Left lung (tissue), 10 donors: ENCODE results near the gene RIOK3. TPM values are rescaled to one million over a fixed set of nuclear protein-coding genes. Genes with fewer than 3 reads are reported as not detected.

ENCODE experiments used
- ATAC-seq: fragments of 200-7000 bp; cut with Tn5 transposase; one replicate; pipeline ENCODE4 v1.9.1; 2020; ENCODE audit warnings: moderate library complexity
- DNase-seq, 4 donors: peaks; one replicate each; pipeline ENCODE4 v3.0.0-alpha.2; 2013 to 2020
- H3K27ac ChIP-seq, 2 donors: fragments of 200-600 bp; sonication (generic) in 1 of 2; one replicate each; pipeline versions ENCODE4 v1.5.0 to v1.8.0; 2020 to 2021
- H3K27me3 ChIP-seq, 2 donors: fragments of 200-600 bp; sonication (generic) in 1 of 2; one replicate each; pipeline versions ENCODE4 v1.5.0 to v1.8.0; 2020 to 2021
- H3K36me3 ChIP-seq, 2 donors: fragments of 200-600 bp; sonication (generic) in 1 of 2; one replicate each; pipeline versions ENCODE4 v1.5.0 to v1.8.0; 2020 to 2021
- H3K4me1 ChIP-seq, 2 donors: fragments of 200-600 bp; one replicate each; pipeline ENCODE4 v1.8.0; 2021
- H3K4me3 ChIP-seq, 2 donors: fragments of 200-600 bp; sonication (generic) in 1 of 2; one replicate each; pipeline versions ENCODE4 v1.5.0 to v1.8.0; 2020 to 2021; ENCODE audit warnings: mild to moderate bottlenecking in 1 of 2
- H3K9me3 ChIP-seq, 2 donors: fragments of 200-600 bp; sonication (generic) in 1 of 2; one replicate each; pipeline versions ENCODE4 v1.5.0 to v1.8.0; 2020 to 2021
- intact Hi-C, 2 donors: fragments of 100-400 bp; cut with DNase I; formaldehyde crosslinking; loops; one replicate each; pipeline versions ENCODE4 v1.11.2 to v1.14.2; 2022
- polyA plus RNA-seq, 6 donors: library from polyadenylated mRNA; unstranded; fragments of 120-200 nt; gene quantifications; one replicate each; pipeline ENCODE4 v1.2.1, GENCODE V29; 2013; ENCODE audit not compliant: insufficient read length in 6 of 6
- total RNA-seq, 2 donors: library from RNA; stranded (reverse); fragmentation: NEBNext Ultra II Directional; extraction: Animal tissue kit (Norgen Biotek cat#: 25700); gene quantifications; one replicate each; pipeline ENCODE4 v1.2.1, GENCODE V29; 2021
- TF ChIP-seq, protein P1 (sequence below), 2 donors: fragments of 200-600 bp; sonication (generic) in 1 of 2; IDR thresholded peaks; one replicate each; pipeline versions ENCODE4 v1.5.0 to v1.8.0; 2021; ENCODE audit warnings: antibody characterized with exemption in 2 of 2
- donor health status: DM: no; HTN: yes; CAD: no.
- donor health status: DM: no; HTN: no; CAD: no.

Gene RIOK3
- total and polyA plus RNA-seq, 8 donors: 55.3 to 79.7 (median 66.9) TPM

DNA sequence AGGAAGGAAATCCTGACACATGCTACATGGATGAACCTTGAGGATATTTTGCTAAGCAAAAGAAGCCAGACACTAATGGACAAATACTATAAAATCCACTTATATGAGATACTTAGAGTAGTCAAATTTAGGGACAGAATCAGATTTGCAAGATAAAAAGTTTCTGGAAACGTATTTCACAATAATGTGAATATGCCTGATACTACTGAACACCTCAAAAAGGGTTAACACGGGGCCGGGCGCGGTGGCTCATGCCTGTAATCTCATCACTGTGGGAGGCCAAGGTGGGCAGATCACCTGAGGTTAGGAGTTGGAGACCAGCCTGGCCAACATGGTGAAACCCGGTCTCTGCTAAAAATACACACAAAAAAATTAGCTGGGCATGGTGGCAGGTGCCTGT, 48.5 kb downstream of the RIOK3 start:
- H3K4me3 ChIP-seq: no peak overlapping the region
- TF ChIP-seq, protein P1, sequence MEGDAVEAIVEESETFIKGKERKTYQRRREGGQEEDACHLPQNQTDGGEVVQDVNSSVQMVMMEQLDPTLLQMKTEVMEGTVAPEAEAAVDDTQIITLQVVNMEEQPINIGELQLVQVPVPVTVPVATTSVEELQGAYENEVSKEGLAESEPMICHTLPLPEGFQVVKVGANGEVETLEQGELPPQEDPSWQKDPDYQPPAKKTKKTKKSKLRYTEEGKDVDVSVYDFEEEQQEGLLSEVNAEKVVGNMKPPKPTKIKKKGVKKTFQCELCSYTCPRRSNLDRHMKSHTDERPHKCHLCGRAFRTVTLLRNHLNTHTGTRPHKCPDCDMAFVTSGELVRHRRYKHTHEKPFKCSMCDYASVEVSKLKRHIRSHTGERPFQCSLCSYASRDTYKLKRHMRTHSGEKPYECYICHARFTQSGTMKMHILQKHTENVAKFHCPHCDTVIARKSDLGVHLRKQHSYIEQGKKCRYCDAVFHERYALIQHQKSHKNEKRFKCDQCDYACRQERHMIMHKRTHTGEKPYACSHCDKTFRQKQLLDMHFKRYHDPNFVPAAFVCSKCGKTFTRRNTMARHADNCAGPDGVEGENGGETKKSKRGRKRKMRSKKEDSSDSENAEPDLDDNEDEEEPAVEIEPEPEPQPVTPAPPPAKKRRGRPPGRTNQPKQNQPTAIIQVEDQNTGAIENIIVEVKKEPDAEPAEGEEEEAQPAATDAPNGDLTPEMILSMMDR (IDR thresholded peaks at IDR 0.05): no peak
- no peak overlapping the region for H3K27ac ChIP-seq
- peak in 1 of 4 donors; percentile 34 for DNase-seq
- H3K27me3 ChIP-seq: no peaks in the 10 kb centered on the region
- no peak for ATAC-seq
- peaks cover 10 to 62% of the 10 kb centered on the region in 2 donors for H3K4me1 ChIP-seq
- peaks cover 0 to 3% of the 10 kb centered on the region in 2 donors for H3K36me3 ChIP-seq
- intact Hi-C loops: no loop called here
- H3K9me3 ChIP-seq: no peaks in the 10 kb centered on the region

GRCh38 chr18:23502516-23503037, 49.5 kb downstream of the RIOK3 start:
- Histone ChIP-seq H3K9me3 (no peaks in the 10 kb centered on the region), H3K27ac (peak overlapping the region; percentile 91 to 97), H3K36me3 (peaks cover 0 to 10% of the 10 kb centered on the region in 2 donors), H3K4me1 (peaks cover 10 to 71% of the 10 kb centered on the region in 2 donors), H3K4me3 (peak overlapping the region; percentile 80 to 98), H3K27me3 (no peaks in the 10 kb centered on the region)
- no peak for ATAC-seq
- intact Hi-C loops: no loop called here
- DNase-seq: no peak
- TF ChIP-seq, protein P1 (IDR thresholded peaks at IDR 0.05): no peak

GRCh38 chr18:23503038-23503962, 50.2 kb downstream of the RIOK3 start, which contains the start of gene RMC1:
Gene RMC1 (plus strand): TSS chr18:23503511. CDS start chr18:23503619, 108 bp downstream.
- peaks cover 10 to 67% of the 10 kb centered on the region in 2 donors for H3K4me1 ChIP-seq
- H3K4me3 ChIP-seq: peak within 1 kb of the TSS; percentile 80 to 98
- intact Hi-C loops: no loop called here
- peak within 1 kb of the TSS; percentile 91 to 97 for H3K27ac ChIP-seq
- TF ChIP-seq, protein P1 (IDR thresholded peaks at IDR 0.05): no peak
- ATAC-seq (peak; percentile 96), DNase-seq (peak; percentile 95 to 100 (median 97))
- H3K27me3 ChIP-seq: no peaks in the 10 kb centered on the region
- H3K36me3 ChIP-seq: peaks cover 0 to 17% of the 10 kb centered on the region in 2 donors
- no peaks in the 10 kb centered on the region for H3K9me3 ChIP-seq

DNA sequence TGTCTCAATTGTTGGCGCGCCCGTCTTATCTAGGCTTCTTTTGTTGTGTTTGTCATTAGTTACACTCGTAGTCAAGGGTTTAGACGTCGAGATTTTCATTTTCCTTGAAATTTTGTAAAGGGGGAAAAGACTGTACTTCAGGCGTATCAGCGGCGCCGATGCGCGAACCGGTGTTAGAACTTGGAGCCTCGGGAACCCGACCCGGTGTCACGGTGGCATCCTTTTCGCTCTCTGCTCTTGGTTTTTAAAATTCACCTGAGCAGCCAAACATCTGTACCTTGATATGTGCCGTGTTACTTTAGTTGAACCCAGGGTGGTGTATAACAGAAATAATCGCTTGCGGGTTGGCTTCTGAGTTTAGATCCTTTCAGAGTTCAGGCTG, 50.9 kb downstream of the RIOK3 start:
- intact Hi-C loops: no loop called here
- Histone ChIP-seq H3K4me1 (peaks cover 10 to 61% of the 10 kb centered on the region in 2 donors), H3K27ac (peak overlapping the region; percentile 84 to 97), H3K27me3 (no peaks in the 10 kb centered on the region), H3K9me3 (no peaks in the 10 kb centered on the region), H3K4me3 (peak overlapping the region; percentile 80 to 98), H3K36me3 (peaks cover 0 to 24% of the 10 kb centered on the region in 2 donors)
- ATAC-seq (no peak), DNase-seq (peak in 1 of 4 donors; percentile 64)
- TF ChIP-seq, protein P1 (IDR thresholded peaks at IDR 0.05): no peak

- intact Hi-C loops: no loop called here
- H3K4me1 ChIP-seq: peaks cover 10 to 53% of the 10 kb centered on the region in 2 donors
- H3K36me3 ChIP-seq: peaks cover 0 to 31% of the 10 kb centered on the region in 2 donors
- TF ChIP-seq, protein P1 (IDR thresholded peaks at IDR 0.05): no peak
- no peaks in the 10 kb centered on the region for H3K27me3 ChIP-seq
- peak overlapping the region; percentile 80 to 98 for H3K4me3 ChIP-seq
- DNase-seq (peak in 1 of 4 donors; percentile 46), ATAC-seq (peak; percentile 4)
- H3K27ac ChIP-seq: peak overlapping the region; percentile 84 to 97
- H3K9me3 ChIP-seq: no peaks in the 10 kb centered on the region
Measured at GRCh38 chr18:23504720-23505119, 51.6 kb downstream of the RIOK3 start.
